Astrocyte of the spinal cord (primary cell): Measurements from ENCODE around the gene ANKRD24.
"Not testable (repeated sequence)": the region's sequence is repeated elsewhere in the genome, so short reads cannot be mapped to it uniquely, and the experiment has no call there.

Experiments used
- DNase-seq: peaks from one replicate; pipeline ENCODE4 v3.0.0; 2011; ENCODE audit warnings: low read depth, low spot score
- H3K4me3 ChIP-seq: 2 replicates; pipeline ENCODE4 v1.5.1; 2011; ENCODE audit warnings: low read depth, mild to moderate bottlenecking, low read length, moderate library complexity
- CTCF ChIP-seq: IDR thresholded peaks from 2 replicates; pipeline ENCODE4 v1.5.1; 2012; ENCODE audit warnings: low read depth, mild to moderate bottlenecking, low read length, inconsistent platforms
- in situ Hi-C: cut with HindIII; loops from 2 replicates; pipeline ENCODE4 v1.10.0; 2017; ENCODE audit warnings: low sequenced_read_pairs

Gene ANKRD24

GRCh38 chr19:4187313-4188122 is 5.0 kb downstream of the ANKRD24 start:
- no peak for DNase-seq
- in situ Hi-C loops: no loop called here
- TF ChIP-seq CTCF: no peak
- no peak overlapping the region for H3K4me3 ChIP-seq

- in situ Hi-C loops: no loop called here
- no peak for TF ChIP-seq CTCF
- DNase-seq: no peak
- no peak overlapping the region for H3K4me3 ChIP-seq
Observed at GRCh38 chr19:4189641-4190040, 7.2 kb downstream of the ANKRD24 start.

GRCh38 chr19:4192537-4192936 is 10.0 kb downstream of the ANKRD24 start:
- H3K4me3 ChIP-seq, in situ Hi-C loops, DNase-seq: not testable (repeated sequence)

- TF ChIP-seq CTCF: no peak
- in situ Hi-C loops: no loop called here
Observed at GRCh38 chr19:4194353-4194752, 11.9 kb downstream of the ANKRD24 start.

GRCh38 chr19:4196009-4196408 is 13.5 kb downstream of the ANKRD24 start:
- TF ChIP-seq CTCF: no peak
- in situ Hi-C loops: no loop called here
- no peak for DNase-seq
- H3K4me3 ChIP-seq: no peak overlapping the region

More at GRCh38 chr19:4194353-4194752, 11.9 kb downstream of the ANKRD24 start:
- DNase-seq: no peak
- H3K4me3 ChIP-seq: no peak overlapping the region

GRCh38 chr19:4196587-4197148 is 14.2 kb downstream of the ANKRD24 start:
- in situ Hi-C loops: no loop called here
- DNase-seq: no peak
- no peak overlapping the region for H3K4me3 ChIP-seq
- no peak for TF ChIP-seq CTCF

- H3K4me3 ChIP-seq: no peak overlapping the region
- TF ChIP-seq CTCF: no peak
- no peak for DNase-seq
- in situ Hi-C loops: no loop called here
Observed at GRCh38 chr19:4197228-4197624, 14.7 kb downstream of the ANKRD24 start.
